Left hindlimb (tissue), 1 donor: ENCODE measurements around the gene PIGN.

Experiments used
- DNase-seq: peaks from one replicate; pipeline ENCODE4 v3.0.0-alpha.2; 2018

Gene PIGN

DNA sequence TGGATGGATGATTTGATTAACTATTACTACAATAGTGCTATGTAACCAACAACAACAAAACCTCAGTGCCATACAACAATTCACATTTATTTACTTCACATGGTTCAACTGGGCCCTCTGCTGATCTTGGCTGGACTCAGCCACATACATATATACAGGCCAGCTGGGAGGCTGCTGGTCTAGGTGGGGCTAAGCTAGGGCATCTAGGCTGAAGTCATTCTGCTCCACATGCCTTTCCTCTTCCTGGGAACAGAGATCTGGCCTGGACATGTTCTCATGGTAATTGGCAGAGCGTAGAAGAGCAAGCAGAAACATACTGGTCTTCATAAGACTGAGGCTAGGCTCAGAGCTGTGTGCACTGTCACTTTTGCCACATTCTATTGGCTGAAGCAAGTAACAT, 191.2 kb downstream of the PIGN start:
- no peak for DNase-seq

DNA sequence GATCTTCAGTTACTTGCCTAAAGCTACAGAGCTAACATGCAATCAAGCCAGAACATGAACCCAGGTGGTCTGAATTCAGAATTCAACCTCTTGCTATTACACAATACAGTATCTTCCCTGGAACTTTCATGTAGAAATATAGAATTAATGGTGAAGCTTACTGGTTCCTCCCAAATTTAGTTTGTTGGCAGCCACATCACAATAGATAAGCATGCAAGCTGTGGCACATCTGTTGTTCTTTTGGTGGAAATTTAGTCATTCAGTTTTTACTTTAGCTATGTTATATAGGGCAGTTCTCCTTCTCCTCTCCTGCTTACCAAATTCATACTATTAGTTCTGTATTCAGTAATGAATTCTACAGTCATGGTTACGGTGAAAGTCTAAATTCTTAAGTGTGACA, 193.0 kb downstream of the PIGN start:
- no peak for DNase-seq

- no peak for DNase-seq
Measured at GRCh38 chr18:61992923-61993322, 193.9 kb downstream of the PIGN start.

DNA sequence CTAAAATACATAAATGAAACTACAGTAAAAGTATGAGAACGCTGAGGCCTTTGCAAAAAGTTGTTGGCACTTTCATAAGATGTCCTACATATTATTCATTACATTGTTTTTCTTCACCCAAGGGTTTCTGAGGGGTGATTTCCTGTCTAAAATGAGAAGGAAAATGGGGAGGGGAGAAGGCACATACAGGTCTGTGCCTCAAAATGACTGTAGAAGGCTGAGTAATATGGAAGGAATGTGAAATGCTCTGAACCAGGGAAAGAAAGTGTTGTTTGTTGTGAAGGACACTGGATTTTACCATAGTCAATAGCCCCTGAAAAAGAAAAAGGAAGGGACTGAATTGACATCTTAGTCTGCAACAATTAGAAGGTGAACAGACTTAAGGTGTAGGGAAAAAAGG, 194.6 kb downstream of the PIGN start:
- no peak for DNase-seq

GRCh38 chr18:61991836-61992235, 195.0 kb downstream of the PIGN start:
- no peak for DNase-seq

- no peak for DNase-seq
Measured at GRCh38 chr18:61991201-61991600, 195.7 kb downstream of the PIGN start.
